Hepatocyte (in vitro differentiated cells): ENCODE data around the gene LPCAT3.

Source experiments
- EZH2 ChIP-seq: fragments of 200-600 bp; sonication (generic); IDR thresholded peaks from 2 replicates; pipeline ENCODE4 v1.6.1; 2016; ENCODE audit warnings: antibody characterized with exemption, mild to moderate bottlenecking, borderline replicate concordance
- TF ChIP-seq, protein P1 (sequence below): fragments of 200-600 bp; sonication (generic); IDR thresholded peaks from 2 replicates; pipeline ENCODE4 v1.5.1; 2016; ENCODE audit warnings: antibody characterized with exemption, mild to moderate bottlenecking; ENCODE audit not compliant: poor library complexity

DNA sequence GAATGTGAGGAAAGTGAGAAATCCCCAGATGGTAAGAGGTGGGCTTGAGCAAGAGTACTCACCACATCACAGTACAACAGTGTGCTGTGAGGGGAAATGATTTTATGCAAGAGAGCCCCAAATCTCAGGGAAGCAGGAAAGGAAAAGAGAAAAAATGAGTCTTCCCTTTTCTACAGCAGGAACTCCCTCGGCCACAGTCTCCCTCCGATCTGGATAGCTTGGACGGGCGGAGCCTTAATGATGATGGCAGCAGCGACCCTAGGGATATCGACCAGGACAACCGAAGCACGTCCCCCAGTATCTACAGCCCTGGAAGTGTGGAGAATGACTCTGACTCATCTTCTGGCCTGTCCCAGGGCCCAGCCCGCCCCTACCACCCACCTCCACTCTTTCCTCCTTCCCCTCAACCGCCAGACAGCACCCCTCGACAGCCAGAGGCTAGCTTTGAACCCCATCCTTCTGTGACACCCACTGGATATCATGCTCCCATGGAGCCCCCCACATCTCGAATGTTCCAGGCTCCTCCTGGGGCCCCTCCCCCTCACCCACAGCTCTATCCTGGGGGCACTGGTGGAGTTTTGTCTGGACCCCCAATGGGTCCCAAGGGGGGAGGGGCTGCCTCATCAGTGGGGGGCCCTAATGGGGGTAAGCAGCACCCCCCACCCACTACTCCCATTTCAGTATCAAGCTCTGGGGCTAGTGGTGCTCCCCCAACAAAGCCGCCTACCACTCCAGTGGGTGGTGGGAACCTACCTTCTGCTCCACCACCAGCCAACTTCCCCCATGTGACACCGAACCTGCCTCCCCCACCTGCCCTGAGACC, 82.7 kb downstream of the LPCAT3 start:
- TF ChIP-seq, protein P1, sequence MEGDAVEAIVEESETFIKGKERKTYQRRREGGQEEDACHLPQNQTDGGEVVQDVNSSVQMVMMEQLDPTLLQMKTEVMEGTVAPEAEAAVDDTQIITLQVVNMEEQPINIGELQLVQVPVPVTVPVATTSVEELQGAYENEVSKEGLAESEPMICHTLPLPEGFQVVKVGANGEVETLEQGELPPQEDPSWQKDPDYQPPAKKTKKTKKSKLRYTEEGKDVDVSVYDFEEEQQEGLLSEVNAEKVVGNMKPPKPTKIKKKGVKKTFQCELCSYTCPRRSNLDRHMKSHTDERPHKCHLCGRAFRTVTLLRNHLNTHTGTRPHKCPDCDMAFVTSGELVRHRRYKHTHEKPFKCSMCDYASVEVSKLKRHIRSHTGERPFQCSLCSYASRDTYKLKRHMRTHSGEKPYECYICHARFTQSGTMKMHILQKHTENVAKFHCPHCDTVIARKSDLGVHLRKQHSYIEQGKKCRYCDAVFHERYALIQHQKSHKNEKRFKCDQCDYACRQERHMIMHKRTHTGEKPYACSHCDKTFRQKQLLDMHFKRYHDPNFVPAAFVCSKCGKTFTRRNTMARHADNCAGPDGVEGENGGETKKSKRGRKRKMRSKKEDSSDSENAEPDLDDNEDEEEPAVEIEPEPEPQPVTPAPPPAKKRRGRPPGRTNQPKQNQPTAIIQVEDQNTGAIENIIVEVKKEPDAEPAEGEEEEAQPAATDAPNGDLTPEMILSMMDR, result no peak
- TF ChIP-seq EZH2, result no peak
